ENCODE measurements around the gene VCAN.

VCAN gene

DNA sequence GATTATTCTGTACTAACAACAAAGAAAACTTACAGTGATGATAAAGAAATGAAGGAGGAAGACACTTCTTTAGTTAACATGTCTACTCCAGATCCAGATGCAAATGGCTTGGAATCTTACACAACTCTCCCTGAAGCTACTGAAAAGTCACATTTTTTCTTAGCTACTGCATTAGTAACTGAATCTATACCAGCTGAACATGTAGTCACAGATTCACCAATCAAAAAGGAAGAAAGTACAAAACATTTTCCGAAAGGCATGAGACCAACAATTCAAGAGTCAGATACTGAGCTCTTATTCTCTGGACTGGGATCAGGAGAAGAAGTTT, 67.9 kb downstream of the VCAN start:
- FAIRE-seq, result no peak

DNA sequence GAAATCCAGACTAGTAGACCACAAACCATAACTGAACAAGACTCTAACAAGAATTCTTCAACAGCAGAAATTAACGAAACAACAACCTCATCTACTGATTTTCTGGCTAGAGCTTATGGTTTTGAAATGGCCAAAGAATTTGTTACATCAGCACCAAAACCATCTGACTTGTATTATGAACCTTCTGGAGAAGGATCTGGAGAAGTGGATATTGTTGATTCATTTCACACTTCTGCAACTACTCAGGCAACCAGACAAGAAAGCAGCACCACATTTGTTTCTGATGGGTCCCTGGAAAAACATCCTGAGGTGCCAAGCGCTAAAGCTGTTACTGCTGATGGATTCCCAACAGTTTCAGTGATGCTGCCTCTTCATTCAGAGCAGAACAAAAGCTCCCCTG, 68.6 kb downstream of the VCAN start:
- no peak for FAIRE-seq

DNA sequence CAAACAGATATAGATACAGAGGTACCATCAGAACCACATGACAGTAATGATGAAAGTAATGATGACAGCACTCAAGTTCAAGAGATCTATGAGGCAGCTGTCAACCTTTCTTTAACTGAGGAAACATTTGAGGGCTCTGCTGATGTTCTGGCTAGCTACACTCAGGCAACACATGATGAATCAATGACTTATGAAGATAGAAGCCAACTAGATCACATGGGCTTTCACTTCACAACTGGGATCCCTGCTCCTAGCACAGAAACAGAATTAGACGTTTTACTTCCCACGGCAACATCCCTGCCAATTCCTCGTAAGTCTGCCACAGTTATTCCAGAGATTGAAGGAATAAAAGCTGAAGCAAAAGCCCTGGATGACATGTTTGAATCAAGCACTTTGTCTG, 69.2 kb downstream of the VCAN start:
- no peak for FAIRE-seq

DNA sequence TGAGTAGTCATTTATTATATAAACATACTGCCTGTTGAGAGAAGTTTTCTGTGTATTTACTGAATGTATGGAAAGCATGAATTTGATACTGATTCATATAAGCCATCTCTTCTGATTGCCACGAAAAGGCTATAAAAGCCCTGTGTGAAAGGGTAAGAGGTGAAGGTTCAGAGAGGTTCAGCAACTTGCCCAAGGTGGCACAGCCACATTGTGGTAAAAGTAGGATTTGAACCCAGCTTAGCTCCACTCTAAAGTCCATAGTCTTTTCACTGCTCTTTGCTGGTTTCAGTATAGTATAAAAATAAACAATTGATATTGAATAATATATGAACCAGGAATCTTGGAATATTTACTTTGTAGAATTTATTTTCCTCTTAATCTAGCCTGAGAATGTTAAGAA, 71.3 kb downstream of the VCAN start:
- no peak for FAIRE-seq

DNA sequence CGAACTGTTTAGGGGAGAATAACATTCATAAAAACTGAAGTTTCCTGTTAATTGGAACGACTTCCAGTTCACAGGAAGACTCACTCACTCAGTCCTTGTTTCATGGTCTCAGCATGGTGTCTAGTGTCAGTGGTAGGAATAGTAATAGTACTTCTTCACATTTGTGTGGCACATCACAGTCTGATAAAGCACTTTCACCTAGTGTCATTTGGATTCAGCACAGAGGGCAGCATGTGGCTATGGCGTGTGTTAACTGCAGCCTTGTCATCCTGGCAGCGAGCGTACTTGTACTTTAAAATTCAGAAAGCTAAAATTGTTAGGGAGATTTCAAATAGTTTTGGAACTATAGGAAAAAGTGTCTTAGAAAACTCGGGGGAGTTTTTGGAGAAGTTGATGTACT, 72.4 kb downstream of the VCAN start:
- FAIRE-seq, result no peak

DNA sequence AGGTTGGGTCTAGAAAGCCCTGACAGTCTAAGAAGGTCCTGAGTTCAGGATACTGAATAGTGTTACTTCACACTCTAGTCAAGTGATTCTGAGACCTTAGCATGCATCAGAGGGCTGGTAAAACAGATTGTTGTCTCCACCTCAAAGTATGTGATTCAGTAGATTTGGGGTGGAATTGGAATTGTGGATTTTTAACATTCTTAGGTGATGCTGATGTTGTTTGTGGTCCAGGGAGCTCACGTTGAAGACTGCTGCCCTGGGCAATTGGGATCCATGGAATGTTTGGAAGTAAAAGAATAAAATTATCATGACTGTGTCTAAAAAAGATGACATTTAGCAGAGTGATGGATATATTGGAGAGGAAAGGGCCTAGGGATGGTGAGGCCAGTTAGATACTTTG, 75.6 kb downstream of the VCAN start:
- no peak for FAIRE-seq

DNA sequence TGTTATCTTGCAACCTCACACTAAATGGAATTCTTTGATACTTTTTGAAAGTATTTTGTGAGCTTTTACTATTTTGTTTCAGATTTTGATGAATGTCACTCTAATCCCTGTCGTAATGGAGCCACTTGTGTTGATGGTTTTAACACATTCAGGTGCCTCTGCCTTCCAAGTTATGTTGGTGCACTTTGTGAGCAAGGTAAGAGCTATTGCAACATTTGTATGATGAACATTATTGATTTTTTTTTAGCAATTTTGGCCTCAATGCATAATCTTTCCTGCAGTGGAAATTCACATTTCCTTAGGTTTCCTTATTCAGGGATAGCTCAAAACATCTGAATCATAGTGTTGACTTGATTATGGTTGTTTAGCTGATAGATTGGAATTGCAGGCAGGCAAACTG, 76.3 kb downstream of the VCAN start:
- no peak for FAIRE-seq

DNA sequence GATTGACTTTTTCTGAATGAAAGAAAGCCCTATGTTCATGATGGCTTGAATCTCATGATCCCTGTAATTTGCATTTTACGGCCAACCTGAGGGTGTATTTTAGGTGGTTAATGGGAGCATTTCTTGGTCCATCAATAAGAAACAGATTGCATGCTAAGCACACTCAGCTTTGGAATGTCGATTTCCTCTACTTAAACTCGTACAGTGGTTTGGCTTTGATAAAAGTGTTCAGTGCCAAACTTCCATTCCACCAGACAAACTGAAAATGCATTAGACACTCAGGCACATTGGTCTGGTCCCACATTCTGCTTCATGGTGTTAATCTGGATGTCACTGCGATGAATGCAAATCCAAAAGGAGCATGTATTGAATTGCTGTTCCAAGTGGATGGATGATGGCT, 77.0 kb downstream of the VCAN start:
- no peak for FAIRE-seq

DNA sequence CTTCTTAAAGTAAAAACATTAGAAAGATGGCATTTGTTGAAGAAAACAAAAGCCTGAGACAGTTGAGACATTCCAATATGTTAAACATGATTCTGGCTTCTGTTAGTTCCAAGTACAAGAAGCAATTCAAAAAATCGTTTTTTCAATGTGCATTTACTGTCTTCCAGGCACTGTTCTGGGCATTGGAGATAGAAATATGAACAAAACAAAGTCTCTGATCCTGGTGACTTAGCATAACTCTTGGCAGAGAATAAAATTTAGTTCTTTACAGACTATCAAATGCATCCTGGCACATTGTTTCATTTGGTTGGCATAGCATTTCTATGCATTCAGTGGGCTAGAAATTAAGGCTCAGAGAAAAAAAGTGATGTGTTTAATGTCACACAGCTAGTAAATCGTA, 77.5 kb downstream of the VCAN start:
- no peak for FAIRE-seq

DNA sequence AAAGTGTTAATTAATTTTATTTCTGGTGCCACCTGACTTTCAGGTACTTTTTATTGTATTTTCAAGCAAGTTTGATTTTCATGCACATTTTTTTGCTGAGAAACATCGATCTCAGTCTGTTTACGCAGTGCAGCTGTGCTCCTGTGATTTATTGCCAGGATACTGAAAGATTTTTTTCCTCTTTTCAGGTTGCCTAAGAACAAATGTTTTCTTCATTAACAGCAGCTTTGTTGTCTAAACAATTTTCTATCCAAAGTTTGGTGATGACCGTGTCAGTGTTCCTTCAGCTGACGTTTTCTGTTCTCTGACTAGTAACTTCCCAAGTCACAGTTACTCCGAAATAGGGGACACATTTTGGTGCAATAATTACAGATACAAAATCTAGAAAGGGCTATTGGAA, 78.1 kb downstream of the VCAN start:
- no peak for FAIRE-seq

DNA sequence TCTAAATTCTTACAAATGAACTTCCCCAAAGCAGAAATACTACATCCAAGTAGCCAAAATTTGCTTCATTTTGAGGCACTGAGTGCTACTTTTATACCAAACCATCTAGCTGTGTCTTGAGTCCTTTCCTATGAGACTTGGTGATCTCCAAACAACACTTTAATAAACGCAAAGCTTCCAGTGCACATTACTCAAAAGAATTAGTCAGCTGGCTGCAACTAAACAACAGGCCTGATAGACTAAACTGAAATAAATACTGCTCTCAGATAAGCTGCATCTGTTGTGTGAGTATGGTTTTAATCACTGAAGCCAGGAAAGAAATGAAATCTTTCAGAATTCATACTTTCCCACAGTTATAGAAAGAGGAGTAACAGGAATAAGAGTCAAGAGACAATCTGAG, 80.3 kb downstream of the VCAN start:
- no peak for FAIRE-seq

DNA sequence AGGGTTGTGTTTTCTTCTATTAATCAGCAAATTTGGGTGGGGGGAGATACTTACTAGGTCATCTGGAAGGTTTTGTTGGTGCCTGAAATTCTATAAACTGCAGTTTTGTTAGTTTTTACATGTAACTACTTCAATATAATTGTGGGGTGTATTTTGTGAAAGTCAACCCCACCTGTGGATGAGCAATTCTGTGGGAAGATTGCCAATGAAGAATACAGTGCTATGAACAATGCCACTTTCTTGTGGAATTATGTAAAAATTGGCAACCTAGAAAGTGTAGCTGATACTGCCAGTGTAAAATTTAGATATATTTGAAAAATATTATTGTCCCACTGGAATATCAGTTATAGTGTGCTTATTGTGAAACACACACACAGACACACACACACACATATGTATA, 80.7 kb downstream of the VCAN start:
- FAIRE-seq, result no peak

DNA sequence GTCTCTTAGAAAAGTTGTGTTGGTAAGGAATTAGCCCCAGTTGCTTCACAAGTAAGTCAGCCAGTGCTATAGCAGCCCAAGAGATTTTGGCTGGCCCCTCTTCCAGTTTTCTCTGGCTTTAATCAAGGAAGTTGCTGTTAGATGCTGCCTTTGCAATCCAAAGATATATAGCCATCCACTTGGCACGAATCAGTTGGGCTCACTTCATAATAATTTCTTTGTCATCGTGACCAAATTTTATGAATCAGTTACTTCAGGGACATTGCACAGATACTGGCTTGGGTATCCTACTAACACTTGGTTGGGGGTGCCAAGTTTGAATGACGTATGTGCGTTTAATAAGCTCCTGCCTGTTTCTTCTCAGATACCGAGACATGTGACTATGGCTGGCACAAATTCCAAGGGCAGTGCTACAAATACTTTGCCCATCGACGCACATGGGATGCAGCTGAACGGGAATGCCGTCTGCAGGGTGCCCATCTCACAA, 81.5 kb downstream of the VCAN start:
- no peak for FAIRE-seq

DNA sequence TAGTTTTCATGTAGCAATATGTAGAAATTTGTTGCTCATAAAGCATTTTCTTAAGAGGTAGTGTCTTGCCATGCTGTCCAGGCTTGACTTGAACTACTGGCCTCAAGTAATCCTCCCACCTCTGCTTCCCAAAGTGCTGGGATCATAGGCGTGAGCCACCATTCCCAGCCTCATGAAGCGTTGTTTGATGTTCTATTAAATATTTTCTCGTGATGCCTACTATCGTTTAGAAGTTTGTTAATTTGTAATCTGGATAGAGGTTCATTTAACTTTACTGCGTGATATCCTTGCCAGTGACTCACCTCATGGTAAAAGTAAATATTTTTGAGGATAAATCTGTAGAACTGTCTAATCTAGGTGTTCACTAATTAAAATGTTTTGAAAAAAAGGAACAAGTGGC, 82.6 kb downstream of the VCAN start:
- no peak for FAIRE-seq

DNA sequence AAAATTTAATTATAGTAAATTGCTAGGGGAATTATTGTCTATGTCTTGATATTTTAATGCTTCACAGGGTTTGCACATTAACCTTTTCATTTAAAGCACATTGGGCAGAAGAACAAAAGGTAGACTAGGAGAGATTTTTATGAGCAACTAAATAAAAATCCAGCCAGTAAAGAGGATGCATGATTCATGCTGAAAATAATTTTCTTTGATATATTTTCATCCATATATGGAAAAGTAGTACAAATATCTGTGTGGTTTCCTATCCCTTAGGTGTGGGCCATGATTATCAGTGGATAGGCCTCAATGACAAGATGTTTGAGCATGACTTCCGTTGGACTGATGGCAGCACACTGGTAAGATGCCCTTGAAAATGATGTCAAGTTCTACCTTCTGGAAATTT, 83.1 kb downstream of the VCAN start:
- FAIRE-seq, result no peak

DNA sequence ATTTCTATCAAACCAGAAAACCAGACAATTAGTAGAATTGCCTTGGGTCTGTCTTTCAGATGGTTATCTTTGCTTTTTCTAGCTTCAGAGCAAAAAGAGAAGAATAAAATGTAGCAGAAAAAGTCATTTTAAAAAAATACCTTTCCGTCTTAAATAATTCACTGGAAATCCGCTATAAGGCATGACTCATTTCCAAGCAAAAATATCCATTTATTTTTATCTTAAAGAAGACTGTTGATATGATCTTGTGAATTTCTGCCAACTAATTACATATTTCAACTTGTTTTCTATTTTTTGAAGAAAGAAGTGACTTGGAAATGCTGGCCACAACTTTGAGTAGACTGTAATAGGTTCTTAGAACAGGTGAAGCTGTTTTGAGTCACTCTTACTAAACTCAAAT, 83.7 kb downstream of the VCAN start:
- FAIRE-seq, result no peak

DNA sequence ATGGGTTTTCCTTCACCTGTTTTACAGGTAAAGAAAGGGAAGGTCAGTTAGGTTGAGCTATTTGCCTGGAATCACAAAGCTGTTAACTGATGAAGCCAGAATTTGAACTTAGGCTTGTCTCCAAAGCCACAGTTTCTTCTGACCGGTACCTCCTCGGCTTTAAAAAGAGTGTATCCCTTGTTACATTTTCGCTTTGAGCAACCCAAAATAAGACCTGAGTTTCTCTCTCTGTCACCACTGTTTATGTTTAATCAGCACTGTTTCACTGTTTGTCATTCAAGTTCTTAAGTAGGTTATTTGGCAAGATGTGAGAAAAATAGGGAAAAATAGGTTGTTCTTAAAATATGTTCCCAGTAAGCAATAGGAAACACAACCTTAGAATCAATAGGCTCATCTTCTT, 84.6 kb downstream of the VCAN start:
- no peak for FAIRE-seq

DNA sequence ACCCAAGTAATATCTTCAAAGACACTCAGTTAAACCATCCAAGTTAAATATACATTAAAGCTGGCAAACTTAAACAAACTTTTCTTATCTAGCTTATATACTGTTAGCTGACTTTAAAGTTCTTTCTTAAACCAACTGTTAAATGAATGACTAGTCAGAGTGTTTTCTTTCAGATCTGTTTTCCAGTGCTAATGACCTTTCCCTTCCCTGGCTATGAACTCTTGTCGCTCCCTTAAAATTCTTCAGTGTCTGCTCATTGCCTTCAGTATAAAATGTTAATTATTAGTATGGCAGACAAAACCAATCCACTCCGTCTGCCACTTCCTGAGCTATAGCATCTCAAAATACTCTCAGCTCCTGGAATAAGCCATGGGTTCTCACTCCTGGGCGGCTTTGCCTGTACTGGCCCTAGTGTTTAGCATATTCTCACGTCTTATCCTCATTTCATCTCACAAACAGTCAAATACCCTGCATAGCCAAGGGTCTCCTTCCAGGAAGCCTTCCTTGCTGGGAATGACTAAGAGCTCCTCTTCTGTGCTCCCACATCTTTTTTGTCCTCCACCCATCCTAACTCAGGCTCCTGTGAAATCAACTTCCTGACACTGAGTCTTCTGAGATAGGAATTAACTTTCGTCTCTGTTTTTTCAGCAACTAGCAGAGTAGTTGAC, 87.7 kb downstream of the VCAN start:
- no peak for FAIRE-seq

DNA sequence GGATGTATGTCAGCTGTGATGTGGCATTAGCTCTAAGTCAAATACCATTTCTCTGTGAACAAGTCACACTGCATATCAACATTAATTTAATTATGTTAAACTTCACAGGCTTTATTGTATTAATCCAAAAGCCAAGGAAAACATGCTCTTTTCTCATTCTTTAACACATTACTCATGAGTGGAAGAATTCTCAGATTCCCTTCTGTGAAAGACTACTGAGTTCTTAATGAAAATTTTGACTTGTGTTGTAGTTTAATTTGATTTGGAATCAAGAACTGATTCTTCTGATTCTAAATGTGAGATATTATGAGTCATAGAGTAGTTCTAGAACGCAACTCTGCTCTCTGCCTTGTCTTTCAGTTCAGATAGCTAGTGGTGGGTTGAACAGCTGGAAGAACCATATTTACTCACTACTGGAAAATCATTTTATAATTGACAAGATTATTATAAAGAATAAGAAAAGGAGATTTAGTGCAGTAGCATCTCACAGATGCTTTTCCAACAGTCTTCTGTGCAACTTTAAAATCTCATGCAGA, 90.6 kb downstream of the VCAN start:
- FAIRE-seq, result no peak

DNA sequence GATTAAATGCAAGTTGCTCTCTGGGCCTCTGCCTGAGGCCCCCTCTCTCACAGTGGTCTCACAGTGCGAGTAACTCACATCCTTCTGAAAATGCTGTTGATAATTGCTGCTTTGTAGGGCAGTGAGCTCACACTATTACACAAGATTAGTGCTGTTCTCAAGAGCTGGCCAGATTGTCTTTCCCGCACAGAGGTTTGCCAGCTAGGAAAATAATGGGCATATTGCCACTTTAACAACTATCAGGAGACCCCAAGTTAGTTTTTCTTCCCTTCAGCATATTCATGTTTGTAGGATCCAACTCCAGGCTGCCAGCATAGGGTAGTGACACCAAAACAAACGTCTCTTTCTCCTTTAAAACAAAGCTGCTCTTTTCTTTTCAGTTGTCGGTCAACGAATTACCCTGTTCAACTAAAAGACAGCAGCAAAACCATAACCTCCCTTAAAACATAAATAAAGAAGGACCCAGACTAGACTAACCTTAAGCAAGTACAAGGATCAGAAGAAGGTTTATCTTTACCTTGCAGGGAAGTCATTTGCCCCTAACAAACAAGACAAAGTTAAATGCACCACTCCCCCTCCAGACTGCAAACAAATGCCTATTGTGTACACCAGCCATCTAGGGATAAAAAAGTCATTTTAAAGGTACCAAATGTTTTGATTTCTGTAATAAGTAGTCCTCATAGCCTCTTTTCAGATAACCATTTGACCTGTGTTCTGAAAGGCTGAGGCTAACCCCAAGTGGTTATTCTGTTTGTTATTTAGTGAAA, 91.4 kb downstream of the VCAN start:
- no peak for FAIRE-seq

DNA sequence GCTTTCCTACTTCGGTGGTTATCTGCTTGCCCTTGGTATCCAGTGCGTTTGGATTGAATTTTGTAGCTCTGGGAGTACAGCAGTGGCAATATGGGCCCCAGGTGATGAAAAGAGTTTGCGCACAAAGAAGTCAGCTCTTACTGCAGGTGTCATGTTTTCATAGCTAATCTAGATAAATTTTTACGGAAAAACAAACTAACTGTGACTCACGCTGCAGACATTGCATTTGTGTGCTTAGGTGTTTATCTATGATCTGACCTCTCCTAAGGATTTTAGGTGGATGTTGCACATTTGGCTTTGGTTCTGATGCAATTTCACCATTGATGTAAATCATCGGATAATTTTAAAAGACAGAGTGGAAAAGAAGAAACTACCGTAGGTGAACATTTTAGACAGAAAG, 92.1 kb downstream of the VCAN start:
- FAIRE-seq, result no peak

DNA sequence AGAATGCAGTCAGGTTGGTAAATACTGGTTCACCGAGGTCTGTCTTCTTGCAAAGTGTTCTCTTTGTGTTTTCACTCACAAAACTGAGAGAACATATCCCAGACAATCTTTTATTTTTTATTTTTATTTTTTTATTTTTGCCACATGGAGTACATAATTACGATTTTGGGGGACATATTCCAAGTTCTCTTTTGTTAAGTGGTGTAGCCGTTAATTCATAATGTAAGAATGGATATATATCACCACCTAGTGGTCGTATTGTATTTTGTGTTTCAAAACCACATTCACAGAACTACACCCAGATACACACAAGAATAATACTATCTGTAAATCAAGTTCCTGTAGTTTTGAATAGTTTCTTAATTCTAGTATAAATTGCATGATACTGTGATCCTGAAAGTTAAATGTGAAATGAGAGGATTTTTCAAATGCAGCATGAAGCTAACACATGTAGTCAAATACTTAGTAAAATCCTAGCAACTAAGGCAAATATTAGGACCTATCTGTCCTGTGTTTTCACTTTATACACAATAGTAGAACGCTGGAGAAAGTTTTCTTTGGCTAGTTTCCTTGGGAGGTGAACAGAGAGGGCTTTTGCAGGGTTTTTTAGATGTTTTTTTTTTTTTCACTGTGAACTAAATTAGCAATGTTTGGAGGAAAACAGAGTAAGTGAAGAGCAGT, 92.7 kb downstream of the VCAN start:
- peak; percentile 92 for FAIRE-seq

DNA sequence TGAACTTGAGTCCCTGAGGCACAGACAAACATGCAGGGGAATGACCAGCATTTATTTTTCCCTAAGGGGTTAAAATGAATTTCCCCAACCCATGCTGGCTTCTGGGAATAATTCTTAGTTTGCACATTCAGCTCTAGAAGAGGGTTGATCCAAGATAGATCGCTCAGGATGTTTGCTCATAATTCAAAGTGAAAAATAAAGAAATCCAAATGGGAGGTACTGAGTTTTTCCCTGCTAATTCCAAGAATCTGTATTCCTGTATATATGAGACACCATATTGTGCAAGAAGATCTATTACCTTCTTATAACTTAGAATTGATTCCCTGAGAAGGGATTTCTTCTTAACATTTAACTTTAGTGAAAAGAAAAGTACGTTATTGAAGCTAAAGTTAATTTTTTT, 96.2 kb downstream of the VCAN start:
- FAIRE-seq, result no peak

DNA sequence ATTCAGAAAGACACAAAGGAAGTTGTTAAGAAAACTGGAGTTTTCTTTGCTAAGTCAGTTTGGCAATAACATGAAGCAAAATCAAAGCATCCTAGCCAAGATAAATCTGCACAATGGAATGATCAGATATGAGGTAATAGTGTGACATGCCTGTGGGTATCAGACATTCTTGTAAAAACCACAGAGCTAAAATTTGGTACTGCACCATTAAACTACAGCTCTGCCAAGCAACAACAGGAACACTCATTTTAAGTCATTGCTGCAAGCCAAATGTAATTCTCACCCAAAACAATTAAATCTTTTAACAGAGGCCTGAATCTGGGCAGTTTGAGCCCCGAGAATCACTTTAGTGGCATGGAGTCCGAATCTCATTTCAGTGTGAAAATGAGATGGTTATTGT, 96.6 kb downstream of the VCAN start:
- FAIRE-seq, result no peak
